HepG2 (cell line): Measurements from ENCODE around the gene ANXA9. TPM values are rescaled to one million over a fixed set of nuclear protein-coding genes. Genes with fewer than 3 reads are reported as not detected.
A peak's percentile ranks its signal among the peaks of the same experiment; 100 is the strongest.

Experiments used
- ATM ChIP-seq: fragments of 450-650 bp; IDR thresholded peaks from 2 replicates; pipeline ENCODE4 v1.7.1; 2017; ENCODE audit warnings: mild to moderate bottlenecking, borderline replicate concordance
- HDAC2 ChIP-seq: sonication (generic); formaldehyde crosslinking; IDR thresholded peaks from 2 replicates; pipeline ENCODE4 v1.4.0; 2020; ENCODE audit warnings: missing genetic modification reagents
- HMG20A ChIP-seq: IDR thresholded peaks from 2 replicates; pipeline ENCODE4 v1.6.1; 2016; ENCODE audit warnings: borderline replicate concordance
- HMGXB3 ChIP-seq: sonication (generic); formaldehyde crosslinking; IDR thresholded peaks from 2 replicates; pipeline ENCODE4 v1.4.0; 2020; ENCODE audit warnings: missing genetic modification reagents, borderline replicate concordance
- ISX ChIP-seq: sonication (generic); formaldehyde crosslinking; conservative IDR thresholded peaks from 2 replicates; pipeline ENCODE4 v1.5.0; 2020; ENCODE audit warnings: missing genetic modification reagents
- KLF9 ChIP-seq: IDR thresholded peaks from 2 replicates; pipeline ENCODE4 v1.6.1; 2016; ENCODE audit warnings: low read depth
- MED13 ChIP-seq: sonication (generic); formaldehyde crosslinking; IDR thresholded peaks from 2 replicates; pipeline ENCODE4 v1.5.0; 2020; ENCODE audit warnings: missing genetic modification reagents
- MEIS2 ChIP-seq: sonication (generic); formaldehyde crosslinking; IDR thresholded peaks from 2 replicates; pipeline ENCODE4 v1.9.0; 2021; ENCODE audit warnings: mild to moderate bottlenecking, missing genetic modification reagents
- NFKBIZ ChIP-seq: IDR thresholded peaks from 2 replicates; pipeline ENCODE4 v1.6.1; 2018; ENCODE audit warnings: missing genetic modification reagents, missing compliant biosample characterization
- SRSF4 ChIP-seq: fragments of 200-400 bp; formaldehyde crosslinking; IDR thresholded peaks from one replicate; pipeline ENCODE4 v1.6.1; 2018; ENCODE audit warnings: mild to moderate bottlenecking, low read depth, low read length, moderate library complexity; ENCODE audit not compliant: poor library complexity, severe bottlenecking
- TARDBP ChIP-seq: sonication (generic); formaldehyde crosslinking; IDR thresholded peaks from 2 replicates; pipeline ENCODE4 v1.8.0; 2022; ENCODE audit warnings: mild to moderate bottlenecking, missing genetic modification reagents
- TFE3 ChIP-seq: IDR thresholded peaks from 2 replicates; pipeline ENCODE4 v1.6.1; 2016
- THAP8 ChIP-seq: sonication (generic); formaldehyde crosslinking; IDR thresholded peaks from 2 replicates; pipeline ENCODE4 v1.5.1; 2020; ENCODE audit warnings: missing genetic modification reagents, mild to moderate bottlenecking, borderline replicate concordance
- XBP1 ChIP-seq: sonication (generic); formaldehyde crosslinking; IDR thresholded peaks from 2 replicates; pipeline ENCODE4 v1.5.0; 2020; ENCODE audit warnings: missing genetic modification reagents
- ZFY ChIP-seq: sonication (generic); formaldehyde crosslinking; IDR thresholded peaks from 2 replicates; pipeline ENCODE4 v1.4.0; 2020; ENCODE audit warnings: missing genetic modification reagents
- ZGPAT ChIP-seq: IDR thresholded peaks from 2 replicates; pipeline ENCODE4 v1.6.1; 2016; ENCODE audit warnings: mild to moderate bottlenecking
- ZMYM4 ChIP-seq: sonication (generic); formaldehyde crosslinking; IDR thresholded peaks from 2 replicates; pipeline ENCODE4 v1.8.1; 2023; ENCODE audit warnings: mild to moderate bottlenecking, missing genetic modification reagents
- ZNF256 ChIP-seq: sonication (generic); formaldehyde crosslinking; conservative IDR thresholded peaks from 2 replicates; pipeline ENCODE4 v1.4.0; 2020; ENCODE audit warnings: missing genetic modification reagents
- ZNF670 ChIP-seq: sonication (generic); formaldehyde crosslinking; IDR thresholded peaks from 2 replicates; pipeline ENCODE4 v1.8.0; 2022; ENCODE audit warnings: mild to moderate bottlenecking, missing genetic modification reagents, borderline replicate concordance
- ZNF7 ChIP-seq: IDR thresholded peaks from 2 replicates; pipeline ENCODE4 v1.6.1; 2016; ENCODE audit warnings: missing biosample characterization, missing genetic modification reagents
- ZNF878 ChIP-seq: sonication (generic); formaldehyde crosslinking; IDR thresholded peaks from 2 replicates; pipeline ENCODE4 v1.8.1; 2023; ENCODE audit warnings: mild to moderate bottlenecking, missing genetic modification reagents, moderate library complexity
- ZSCAN22 ChIP-seq: sonication (generic); formaldehyde crosslinking; IDR thresholded peaks from 2 replicates; pipeline ENCODE4 v1.4.0; 2020; ENCODE audit warnings: mild to moderate bottlenecking, missing genetic modification reagents
- polyA plus RNA-seq, 8 experiments: library from polyadenylated mRNA; depleted of rRNA in 3 of 8; stranded (reverse) in 7 of 8; unstranded in 1 of 8; fragments of >200 nt; fragmentation: Illumina TruSeq in 4 of 8; extraction: Trizol in 4 of 8; gene quantifications; 2 replicates each; pipeline versions ENCODE4 v1.2.1 to v1.2.3, GENCODE V29; 2011 to 2016; ENCODE audit warnings: low read depth in 4 of 8, missing spikeins in 1 of 8, mixed read lengths in 1 of 8; ENCODE audit not compliant: insufficient read depth in 1 of 8
- total RNA-seq, 5 experiments: library from RNA; depleted of rRNA; stranded (reverse); fragments of >200 nt; fragmentation: Illumina TruSeq; extraction: Trizol; gene quantifications; 2 replicates each; pipeline ENCODE4 v1.2.3, GENCODE V29; 2016; ENCODE audit warnings: low read depth in 1 of 5

Gene ANXA9
- total and polyA plus RNA-seq, 2 of the 13 experiments (the other 11 are each of a cell fraction or from before 2014, with no cell fraction given): 13.3 to 23.9 TPM

- TF ChIP-seq XBP1 (CRISPR knock-in tag): no peak
- no peak for TF ChIP-seq HMG20A
- TF ChIP-seq ZNF7: no peak
- no peak for TF ChIP-seq ZNF256 (CRISPR knock-in tag)
- no peak for TF ChIP-seq ZNF878 (CRISPR knock-in tag)
- TF ChIP-seq MED13 (CRISPR knock-in tag): no peak
- TF ChIP-seq THAP8 (CRISPR knock-in tag): no peak
- no peak; the same call in 1 of the 2 replicates for TF ChIP-seq ZMYM4 (CRISPR knock-in tag)
- TF ChIP-seq ZFY (CRISPR knock-in tag): peak; percentile 61
- TF ChIP-seq TFE3 (CRISPR knock-in tag): no peak
- TF ChIP-seq SRSF4: no peak
- TF ChIP-seq HMGXB3 (CRISPR knock-in tag): peak; percentile 32; the same call in 1 of the 2 replicates
- TF ChIP-seq ZGPAT (CRISPR knock-in tag): no peak
- TF ChIP-seq ZSCAN22 (CRISPR knock-in tag): no peak
- peak; percentile 27; the same call in 1 of the 2 replicates for TF ChIP-seq TARDBP (CRISPR knock-in tag)
- TF ChIP-seq KLF9 (CRISPR knock-in tag): no peak
- TF ChIP-seq NFKBIZ: no peak
- TF ChIP-seq HDAC2 (CRISPR knock-in tag): no peak; the same call in 1 of the 2 replicates
- no peak for TF ChIP-seq ISX (CRISPR knock-in tag)
- no peak for TF ChIP-seq ZNF670 (CRISPR knock-in tag)
- peak; percentile 1; the same call in 1 of the 2 replicates for TF ChIP-seq MEIS2
- TF ChIP-seq ATM: no peak
Observed at GRCh38 chr1:150971583-150972416, 10.3 kb upstream of the ANXA9 start (continued).
